Retinal pigment epithelial cell (primary cell): ENCODE data around the gene C2CD3.

ENCODE experiments used
- DNase-seq: peaks from one replicate; pipeline ENCODE4 v3.0.0-alpha.2; 2010; ENCODE audit warnings: low read depth
- H3K4me3 ChIP-seq: 2 replicates; pipeline ENCODE4 v1.5.1; 2011; ENCODE audit warnings: mild to moderate bottlenecking, low read length, control low read depth, moderate library complexity
- TF ChIP-seq, protein P1 (sequence below): conservative IDR thresholded peaks from 2 replicates; pipeline ENCODE4 v1.5.1; 2011; ENCODE audit warnings: low read depth, low read length, control low read depth, inconsistent platforms

The C2CD3 gene

DNA sequence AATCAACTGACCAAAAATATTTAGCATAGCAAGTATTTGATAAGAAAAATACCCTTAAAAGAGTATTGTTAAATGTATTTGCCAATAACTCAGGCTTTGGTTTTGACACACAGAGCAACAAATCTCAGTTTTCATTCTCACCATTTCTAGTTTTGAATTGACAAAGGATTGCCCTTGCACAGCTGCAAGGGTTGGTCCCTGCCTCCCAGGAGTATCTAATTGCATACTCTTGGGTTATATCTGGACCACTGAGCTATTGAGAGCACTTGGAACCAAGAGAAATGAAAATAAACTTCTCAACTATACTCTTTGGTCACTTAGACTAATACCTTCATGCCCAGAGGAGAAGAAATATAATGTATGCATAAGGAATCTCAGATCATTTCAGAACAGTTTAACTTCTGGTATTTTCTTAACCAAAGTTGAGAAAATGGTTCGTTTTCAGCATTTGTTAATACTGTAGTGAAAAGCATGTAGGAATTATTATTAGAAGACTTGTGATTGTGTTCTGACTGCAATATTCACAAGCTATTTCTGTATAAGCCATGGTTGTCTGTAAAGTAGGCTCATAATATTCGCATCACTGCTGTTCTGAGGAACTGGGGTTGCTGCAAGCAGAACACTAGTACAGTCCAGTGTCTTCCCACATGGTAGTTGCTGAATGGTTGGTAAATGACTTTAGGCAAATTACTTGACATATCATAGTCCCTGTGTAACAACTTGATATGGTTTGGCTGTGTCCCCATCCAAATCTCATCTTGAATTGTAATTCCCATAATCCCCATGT is 7.9 kb downstream of the C2CD3 start:
- TF ChIP-seq, protein P1, sequence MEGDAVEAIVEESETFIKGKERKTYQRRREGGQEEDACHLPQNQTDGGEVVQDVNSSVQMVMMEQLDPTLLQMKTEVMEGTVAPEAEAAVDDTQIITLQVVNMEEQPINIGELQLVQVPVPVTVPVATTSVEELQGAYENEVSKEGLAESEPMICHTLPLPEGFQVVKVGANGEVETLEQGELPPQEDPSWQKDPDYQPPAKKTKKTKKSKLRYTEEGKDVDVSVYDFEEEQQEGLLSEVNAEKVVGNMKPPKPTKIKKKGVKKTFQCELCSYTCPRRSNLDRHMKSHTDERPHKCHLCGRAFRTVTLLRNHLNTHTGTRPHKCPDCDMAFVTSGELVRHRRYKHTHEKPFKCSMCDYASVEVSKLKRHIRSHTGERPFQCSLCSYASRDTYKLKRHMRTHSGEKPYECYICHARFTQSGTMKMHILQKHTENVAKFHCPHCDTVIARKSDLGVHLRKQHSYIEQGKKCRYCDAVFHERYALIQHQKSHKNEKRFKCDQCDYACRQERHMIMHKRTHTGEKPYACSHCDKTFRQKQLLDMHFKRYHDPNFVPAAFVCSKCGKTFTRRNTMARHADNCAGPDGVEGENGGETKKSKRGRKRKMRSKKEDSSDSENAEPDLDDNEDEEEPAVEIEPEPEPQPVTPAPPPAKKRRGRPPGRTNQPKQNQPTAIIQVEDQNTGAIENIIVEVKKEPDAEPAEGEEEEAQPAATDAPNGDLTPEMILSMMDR, result no peak
- DNase-seq, result no peak
- no peak overlapping the region for H3K4me3 ChIP-seq

DNA sequence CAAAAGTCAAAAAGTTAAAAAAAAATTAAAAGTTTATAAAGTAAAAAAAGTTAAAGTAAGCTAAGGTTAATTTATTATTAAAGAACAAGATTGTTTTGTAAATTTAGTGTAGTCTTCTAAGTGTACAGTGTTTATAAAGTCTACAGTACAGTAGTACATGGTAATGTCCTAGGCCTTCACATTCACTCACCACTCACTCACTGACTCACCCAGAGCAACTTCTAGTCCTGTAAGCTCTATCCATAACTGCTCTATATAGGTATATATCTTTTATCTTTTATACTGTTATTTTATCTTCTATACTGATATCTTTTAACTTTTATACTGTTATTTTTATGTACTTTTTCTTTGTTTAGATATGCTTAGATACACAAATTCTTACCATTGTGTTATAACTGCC is 11.2 kb downstream of the C2CD3 start:
- no peak for DNase-seq
- TF ChIP-seq, protein P1, result no peak
- no peak overlapping the region for H3K4me3 ChIP-seq

GRCh38 chr11:74157169-74157568 is 13.6 kb downstream of the C2CD3 start:
- no peak overlapping the region for H3K4me3 ChIP-seq
- DNase-seq, result no peak
- TF ChIP-seq, protein P1, result no peak

- DNase-seq, result no peak
- H3K4me3 ChIP-seq, result no peak overlapping the region
- TF ChIP-seq, protein P1, result no peak
These were observed 16.1 kb downstream of the C2CD3 start for GRCh38 chr11:74154620-74155281.

GRCh38 chr11:74153224-74153623 is 17.6 kb downstream of the C2CD3 start:
- TF ChIP-seq, protein P1, result no peak
- DNase-seq, result no peak
- H3K4me3 ChIP-seq, result no peak overlapping the region

- no peak for DNase-seq
- no peak overlapping the region for H3K4me3 ChIP-seq
- TF ChIP-seq, protein P1, result no peak
These were observed 23.4 kb downstream of the C2CD3 start for GRCh38 chr11:74147199-74147929.
